ENCODE measurements around the gene MAPRE2. TPM values are rescaled to one million over a fixed set of nuclear protein-coding genes. Genes with fewer than 3 reads are reported as not detected.

MAPRE2 gene
- total RNA-seq, 1 experiment from 2014 or later = 22.1 TPM

GRCh38 chr18:35127201-35127600 is 86.0 kb downstream of the MAPRE2 start:
- peak; percentile 70 for DNase-seq
- no peak overlapping the region for H3K4me3 ChIP-seq (ENCODE audit: insufficient read depth, low read depth, low read length)
- H3K27me3 ChIP-seq (ENCODE audit: control insufficient read depth, insufficient read depth, low read length) = no peaks in the 10 kb centered on the region
- no peaks in the 10 kb centered on the region for H3K36me3 ChIP-seq (replicated peaks; ENCODE audit: control insufficient read depth, insufficient read depth, low read length)

GRCh38 chr18:35128675-35129074 is 87.5 kb downstream of the MAPRE2 start:
- no peaks in the 10 kb centered on the region for H3K27me3 ChIP-seq (ENCODE audit: control insufficient read depth, insufficient read depth, low read length)
- H3K36me3 ChIP-seq (replicated peaks; ENCODE audit: control insufficient read depth, insufficient read depth, low read length) = no peaks in the 10 kb centered on the region
- H3K4me3 ChIP-seq (ENCODE audit: insufficient read depth, low read depth, low read length) = no peak overlapping the region
- no peak for DNase-seq

- H3K4me3 ChIP-seq (ENCODE audit: insufficient read depth, low read depth, low read length) = no peak overlapping the region
- H3K27me3 ChIP-seq (ENCODE audit: control insufficient read depth, insufficient read depth, low read length) = no peaks in the 10 kb centered on the region
- no peaks in the 10 kb centered on the region for H3K36me3 ChIP-seq (replicated peaks; ENCODE audit: control insufficient read depth, insufficient read depth, low read length)
- no peak for DNase-seq
Measured at GRCh38 chr18:35130236-35130635, 89.0 kb downstream of the MAPRE2 start.

GRCh38 chr18:35131387-35132020 is 90.3 kb downstream of the MAPRE2 start:
- Histone ChIP-seq H3K36me3 (replicated peaks; ENCODE audit: control insufficient read depth, insufficient read depth, low read length) (no peaks in the 10 kb centered on the region; the same call in 1 of the 2 replicates), H3K27me3 (ENCODE audit: control insufficient read depth, insufficient read depth, low read length) (no peaks in the 10 kb centered on the region), H3K4me3 (ENCODE audit: insufficient read depth, low read depth, low read length) (no peak overlapping the region)
- DNase-seq = no peak

GRCh38 chr18:35132021-35132902 is 91.0 kb downstream of the MAPRE2 start:
- no peak for DNase-seq
- no peak overlapping the region for H3K4me3 ChIP-seq (ENCODE audit: insufficient read depth, low read depth, low read length)

GRCh38 chr18:35134190-35134730 is 93.0 kb downstream of the MAPRE2 start:
- no peaks in the 10 kb centered on the region for H3K27me3 ChIP-seq (ENCODE audit: control insufficient read depth, insufficient read depth, low read length)
- DNase-seq = no peak
- H3K36me3 ChIP-seq (replicated peaks; ENCODE audit: control insufficient read depth, insufficient read depth, low read length) = no peaks in the 10 kb centered on the region; the same call in 1 of the 2 replicates

More at GRCh38 chr18:35132021-35132902, 91.0 kb downstream of the MAPRE2 start:
- no peaks in the 10 kb centered on the region; the same call in 1 of the 2 replicates for H3K36me3 ChIP-seq (replicated peaks; ENCODE audit: control insufficient read depth, insufficient read depth, low read length)
- H3K27me3 ChIP-seq (ENCODE audit: control insufficient read depth, insufficient read depth, low read length) = no peaks in the 10 kb centered on the region

GRCh38 chr18:35134791-35135531 is 93.7 kb downstream of the MAPRE2 start:
- Histone ChIP-seq H3K4me3 (ENCODE audit: insufficient read depth, low read depth, low read length) (no peak overlapping the region), H3K36me3 (replicated peaks; ENCODE audit: control insufficient read depth, insufficient read depth, low read length) (no peaks in the 10 kb centered on the region; the same call in 1 of the 2 replicates), H3K27me3 (ENCODE audit: control insufficient read depth, insufficient read depth, low read length) (no peaks in the 10 kb centered on the region)
- DNase-seq = no peak

More at GRCh38 chr18:35134190-35134730, 93.0 kb downstream of the MAPRE2 start:
- H3K4me3 ChIP-seq (ENCODE audit: insufficient read depth, low read depth, low read length) = no peak overlapping the region

GRCh38 chr18:35136248-35136647 is 95.0 kb downstream of the MAPRE2 start:
- no peak for DNase-seq
- no peak overlapping the region for H3K4me3 ChIP-seq (ENCODE audit: insufficient read depth, low read depth, low read length)
- no peaks in the 10 kb centered on the region; the same call in none of the 2 replicates for H3K36me3 ChIP-seq (replicated peaks; ENCODE audit: control insufficient read depth, insufficient read depth, low read length)
- H3K27me3 ChIP-seq (ENCODE audit: control insufficient read depth, insufficient read depth, low read length) = no peaks in the 10 kb centered on the region

- no peak for DNase-seq
- H3K36me3 ChIP-seq (replicated peaks; ENCODE audit: control insufficient read depth, insufficient read depth, low read length) = no peaks in the 10 kb centered on the region; the same call in none of the 2 replicates
- H3K27me3 ChIP-seq (ENCODE audit: control insufficient read depth, insufficient read depth, low read length) = no peaks in the 10 kb centered on the region
- no peak overlapping the region for H3K4me3 ChIP-seq (ENCODE audit: insufficient read depth, low read depth, low read length)
Measured at GRCh38 chr18:35136885-35137284, 95.7 kb downstream of the MAPRE2 start.

GRCh38 chr18:35137632-35138031 is 96.4 kb downstream of the MAPRE2 start:
- Histone ChIP-seq H3K36me3 (replicated peaks; ENCODE audit: control insufficient read depth, insufficient read depth, low read length) (no peaks in the 10 kb centered on the region; the same call in none of the 2 replicates), H3K27me3 (ENCODE audit: control insufficient read depth, insufficient read depth, low read length) (no peaks in the 10 kb centered on the region), H3K4me3 (ENCODE audit: insufficient read depth, low read depth, low read length) (no peak overlapping the region)
- DNase-seq = no peak

GRCh38 chr18:35138773-35139172 is 97.6 kb downstream of the MAPRE2 start:
- no peak for DNase-seq
- H3K27me3 ChIP-seq (ENCODE audit: control insufficient read depth, insufficient read depth, low read length) = no peaks in the 10 kb centered on the region
- H3K4me3 ChIP-seq (ENCODE audit: insufficient read depth, low read depth, low read length) = no peak overlapping the region
- H3K36me3 ChIP-seq (replicated peaks; ENCODE audit: control insufficient read depth, insufficient read depth, low read length) = no peaks in the 10 kb centered on the region; the same call in none of the 2 replicates

GRCh38 chr18:35139517-35139916 is 98.3 kb downstream of the MAPRE2 start:
- no peaks in the 10 kb centered on the region for H3K27me3 ChIP-seq (ENCODE audit: control insufficient read depth, insufficient read depth, low read length)
- no peaks in the 10 kb centered on the region; the same call in none of the 2 replicates for H3K36me3 ChIP-seq (replicated peaks; ENCODE audit: control insufficient read depth, insufficient read depth, low read length)
- DNase-seq = peak; percentile 57
- no peak overlapping the region for H3K4me3 ChIP-seq (ENCODE audit: insufficient read depth, low read depth, low read length)

- no peak overlapping the region for H3K4me3 ChIP-seq (ENCODE audit: insufficient read depth, low read depth, low read length)
- DNase-seq = no peak
- H3K27me3 ChIP-seq (ENCODE audit: control insufficient read depth, insufficient read depth, low read length) = no peaks in the 10 kb centered on the region
- H3K36me3 ChIP-seq (replicated peaks; ENCODE audit: control insufficient read depth, insufficient read depth, low read length) = no peaks in the 10 kb centered on the region; the same call in none of the 2 replicates
Measured at GRCh38 chr18:35141077-35141476, 99.9 kb downstream of the MAPRE2 start.

All from H7 (cell line).